DOHH2 (cell line): ENCODE data around the gene HCK.

Experiments used
- H3F3A ChIP-seq: fragments of 200-600 bp; sonication (generic), shearing (Covaris generic); 2 replicates; pipeline ENCODE4 v1.6.0; 2016; ENCODE audit warnings: antibody characterized with exemption, mild to moderate bottlenecking; ENCODE audit not compliant: control insufficient read depth, insufficient read depth
- H3K27ac ChIP-seq: fragments of 200-600 bp; sonication (generic); 2 replicates; pipeline ENCODE4 v1.5.1; 2014; ENCODE audit warnings: low read depth, mild to moderate bottlenecking, low read length, moderate library complexity
- H3K27me3 ChIP-seq: fragments of 200-600 bp; sonication (generic); 2 replicates; pipeline ENCODE4 v1.6.1; 2014; ENCODE audit warnings: mild to moderate bottlenecking, low read length, mixed read lengths; ENCODE audit not compliant: control insufficient read depth
- H3K36me3 ChIP-seq: fragments of 200-600 bp; sonication (generic); 2 replicates; pipeline ENCODE4 v1.6.1; 2014; ENCODE audit warnings: mild to moderate bottlenecking, low read length, moderate library complexity, mixed read lengths; ENCODE audit not compliant: control insufficient read depth
- H3K4me1 ChIP-seq: fragments of 200-600 bp; sonication (generic); 2 replicates; pipeline ENCODE4 v1.6.1; 2014; ENCODE audit warnings: mild to moderate bottlenecking, low read length, mixed read lengths; ENCODE audit not compliant: control insufficient read depth
- H3K4me2 ChIP-seq: fragments of 200-600 bp; sonication (generic); 2 replicates; pipeline ENCODE4 v1.6.0; 2014; ENCODE audit warnings: mild to moderate bottlenecking, low read length, moderate library complexity
- H3K4me3 ChIP-seq: fragments of 200-600 bp; sonication (generic); 2 replicates; pipeline ENCODE4 v1.5.1; 2014; ENCODE audit warnings: mild to moderate bottlenecking, low read length, mixed read lengths
- H3K79me2 ChIP-seq: fragments of 200-600 bp; sonication (generic); 2 replicates; pipeline ENCODE4 v1.6.1; 2014; ENCODE audit warnings: mild to moderate bottlenecking, low read length, mixed read lengths; ENCODE audit not compliant: control insufficient read depth
- H3K9me2 ChIP-seq: fragments of 200-600 bp; sonication (generic); replicated peaks from 2 replicates; pipeline ENCODE4 v1.6.1; 2014; ENCODE audit warnings: mild to moderate bottlenecking, low read length, mixed read lengths; ENCODE audit not compliant: control insufficient read depth
- H3K9me3 ChIP-seq: fragments of 200-600 bp; sonication (generic); 2 replicates; pipeline ENCODE4 v1.6.1; 2014; ENCODE audit warnings: antibody characterized with exemption, low read length, mixed read lengths; ENCODE audit not compliant: control insufficient read depth, insufficient read depth
- H4K20me1 ChIP-seq: fragments of 200-600 bp; sonication (generic); 2 replicates; pipeline ENCODE4 v1.6.0; 2014; ENCODE audit warnings: low read depth, mild to moderate bottlenecking, antibody characterized with exemption, low read length, moderate library complexity; ENCODE audit not compliant: control insufficient read depth, insufficient read depth
- CTCF ChIP-seq: fragments of 200-600 bp; sonication (generic); IDR thresholded peaks from one replicate; pipeline ENCODE4 v1.5.1; 2014; ENCODE audit warnings: antibody characterized with exemption, mild to moderate bottlenecking, low read depth, low read length; ENCODE audit not compliant: poor library complexity, severe bottlenecking
- EZH2phosphoT487 ChIP-seq: fragments of 200-600 bp; sonication (generic); IDR thresholded peaks from 2 replicates; pipeline ENCODE4 v1.6.1; 2017; ENCODE audit warnings: borderline replicate concordance, mild to moderate bottlenecking, antibody characterized with exemption, low read length, moderate library complexity, mixed read lengths

HCK gene

GRCh38 chr20:32087070-32087469, 35.0 kb downstream of the HCK start:
- H4K20me1 ChIP-seq, result no peaks in the 10 kb centered on the region
- peak overlapping the region; percentile 90 for H3K27ac ChIP-seq
- TF ChIP-seq EZH2phosphoT487 (no peak), CTCF (no peak)
- peaks cover 71% of the 10 kb centered on the region for H3K4me1 ChIP-seq
- no peaks in the 10 kb centered on the region for H3K36me3 ChIP-seq
- H3F3A ChIP-seq, result peaks cover 34% of the 10 kb centered on the region
- no peaks in the 10 kb centered on the region for H3K9me2 ChIP-seq
- no peaks in the 10 kb centered on the region for H3K9me3 ChIP-seq
- H3K27me3 ChIP-seq, result peaks cover 1% of the 10 kb centered on the region
- H3K79me2 ChIP-seq, result no peaks in the 10 kb centered on the region
- peak overlapping the region; percentile 78 for H3K4me2 ChIP-seq
- H3K4me3 ChIP-seq, result peak overlapping the region; percentile 70

- TF ChIP-seq EZH2phosphoT487, result no peak
- TF ChIP-seq CTCF, result no peak
- H3K36me3 ChIP-seq, result no peaks in the 10 kb centered on the region
- peak overlapping the region; percentile 78 for H3K4me2 ChIP-seq
- H3K9me2 ChIP-seq, result no peaks in the 10 kb centered on the region
- peaks cover 73% of the 10 kb centered on the region for H3K4me1 ChIP-seq
- H3F3A ChIP-seq, result peaks cover 30% of the 10 kb centered on the region
- H3K79me2 ChIP-seq, result no peaks in the 10 kb centered on the region
- peak overlapping the region; percentile 32; the same call in 1 of the 2 replicates for H3K4me3 ChIP-seq
- H4K20me1 ChIP-seq, result no peaks in the 10 kb centered on the region
- H3K27ac ChIP-seq, result peak overlapping the region; percentile 90
- no peaks in the 10 kb centered on the region for H3K9me3 ChIP-seq
- peaks cover 4% of the 10 kb centered on the region for H3K27me3 ChIP-seq
Measured at GRCh38 chr20:32088759-32089158, 36.7 kb downstream of the HCK start.

GRCh38 chr20:32089637-32090362, 37.8 kb downstream of the HCK start:
- H3F3A ChIP-seq, result peaks cover 30% of the 10 kb centered on the region
- peak overlapping the region; percentile 90 for H3K27ac ChIP-seq
- peaks cover 4% of the 10 kb centered on the region for H3K27me3 ChIP-seq
- H3K79me2 ChIP-seq, result no peaks in the 10 kb centered on the region
- peaks cover 70% of the 10 kb centered on the region for H3K4me1 ChIP-seq
- H3K9me3 ChIP-seq, result no peaks in the 10 kb centered on the region
- H3K4me2 ChIP-seq, result peak overlapping the region; percentile 78
- no peaks in the 10 kb centered on the region for H3K36me3 ChIP-seq
- no peaks in the 10 kb centered on the region for H3K9me2 ChIP-seq
- H3K4me3 ChIP-seq, result peak overlapping the region; percentile 32
- TF ChIP-seq CTCF (no peak), EZH2phosphoT487 (no peak)
- no peaks in the 10 kb centered on the region for H4K20me1 ChIP-seq
